ENCODE data around the gene RPL39L.
"Not testable (repeated sequence)": the region's sequence is repeated elsewhere in the genome, so short reads cannot be mapped to it uniquely, and the experiment has no call there.

Gene RPL39L

GRCh38 chr3:187136337-187136736 is 3.0 kb downstream of the RPL39L start:
- no peak for DNase-seq

GRCh38 chr3:187135172-187135690 is 4.1 kb downstream of the RPL39L start:
- not testable (repeated sequence) for DNase-seq

- not testable (repeated sequence) for DNase-seq
Measured at GRCh38 chr3:187133181-187133580, 6.1 kb downstream of the RPL39L start.

GRCh38 chr3:187132666-187133065 is 6.6 kb downstream of the RPL39L start:
- no peak for DNase-seq

DNA sequence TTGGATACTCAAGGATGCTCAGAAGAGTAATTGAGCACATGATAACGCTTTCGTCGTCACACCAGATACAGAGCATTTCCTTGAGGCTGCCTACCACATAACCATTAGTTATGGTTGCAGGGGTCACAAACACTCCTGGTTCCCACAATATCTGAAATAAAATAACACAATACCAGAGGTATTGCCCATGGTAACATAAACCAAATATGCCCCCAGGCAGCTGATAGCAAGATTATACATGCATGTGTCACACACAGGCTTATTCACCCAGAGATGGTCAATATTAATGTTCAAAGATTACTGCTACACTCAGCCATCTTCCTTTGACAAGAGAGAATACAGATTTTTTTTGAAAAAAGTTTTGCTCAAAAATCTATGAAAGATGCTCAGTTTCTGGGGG is 7.3 kb downstream of the RPL39L start:
- DNase-seq = peak; percentile 47

DNA sequence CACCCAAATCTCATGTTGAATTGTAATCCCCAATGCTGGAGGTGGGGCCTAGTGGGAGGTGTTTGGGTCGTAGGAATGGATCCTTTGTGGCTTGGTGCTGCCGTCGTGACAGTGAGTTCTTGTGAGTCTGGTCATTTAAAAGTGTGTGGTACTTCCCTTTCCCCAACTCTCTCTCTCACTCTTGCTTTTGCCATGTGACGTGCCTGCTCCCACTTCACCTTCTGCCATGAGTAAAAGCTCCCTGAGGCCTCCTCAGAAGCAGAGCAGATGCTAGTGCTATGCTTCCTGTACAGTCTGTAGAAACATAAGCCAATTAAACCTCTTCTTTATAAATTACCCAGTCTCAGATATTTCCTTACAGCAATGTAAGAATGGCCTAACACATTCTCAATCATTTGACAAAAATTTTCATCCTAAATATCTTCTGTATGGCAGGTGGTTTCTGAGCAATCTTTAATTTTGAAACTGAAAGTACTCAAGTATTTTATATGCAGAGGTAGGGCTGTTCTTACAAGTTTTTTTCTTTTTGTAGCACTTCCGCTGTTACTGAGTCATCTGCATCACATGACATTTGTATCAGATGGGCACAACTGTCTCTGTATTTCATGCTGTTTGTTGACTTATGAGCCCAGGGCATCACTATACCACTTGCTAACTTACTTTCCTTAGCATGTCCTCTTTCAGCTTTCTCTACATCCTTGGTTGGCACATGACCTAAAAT is 8.8 kb downstream of the RPL39L start:
- peak; percentile 75 for DNase-seq

GRCh38 chr3:187125319-187126031 is 13.8 kb downstream of the RPL39L start:
- DNase-seq = no peak

GRCh38 chr3:187122261-187122660 is 17.0 kb downstream of the RPL39L start:
- no peak for DNase-seq

DNA sequence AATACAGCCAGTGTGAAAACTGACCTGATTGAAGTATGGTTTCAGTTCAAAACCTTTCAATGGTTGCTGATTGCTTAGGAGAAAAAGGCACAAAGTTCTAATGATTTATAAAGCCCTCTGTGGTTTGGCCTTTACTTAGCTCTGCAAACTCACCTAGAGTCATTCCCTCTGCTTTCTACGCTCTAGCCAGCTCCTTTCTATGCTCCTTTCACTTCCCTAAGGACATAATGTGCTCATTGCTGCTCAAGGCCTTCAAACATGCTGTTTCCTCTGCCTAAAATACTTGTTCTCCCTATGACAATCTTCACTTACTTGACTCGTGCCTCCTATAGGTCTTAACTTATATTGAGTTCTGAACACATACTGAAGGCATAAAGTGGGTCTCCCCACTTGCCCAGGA is 19.0 kb downstream of the RPL39L start:
- DNase-seq = no peak

DNA sequence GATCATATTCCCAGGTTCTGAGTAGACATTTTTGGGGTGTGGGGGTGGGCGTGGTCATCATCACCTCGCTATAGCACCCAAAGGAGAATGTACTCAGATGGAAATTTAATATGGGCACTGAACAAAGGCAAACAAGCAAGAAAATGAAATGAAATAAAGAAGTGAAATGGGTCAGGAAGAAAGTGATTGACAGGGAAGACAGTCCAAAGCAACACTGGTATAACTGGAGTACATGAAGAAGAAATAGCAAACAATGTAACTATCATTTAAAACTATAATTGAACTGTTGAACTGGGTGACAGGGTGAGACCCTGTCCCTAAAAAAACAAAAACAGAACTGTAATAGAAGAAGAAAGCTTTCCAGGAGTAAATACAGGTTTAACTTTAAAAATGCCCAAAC is 24.8 kb downstream of the RPL39L start:
- DNase-seq = no peak

- DNase-seq = peak; percentile 23
Measured at GRCh38 chr3:187112934-187113793, 26.1 kb downstream of the RPL39L start.

DNA sequence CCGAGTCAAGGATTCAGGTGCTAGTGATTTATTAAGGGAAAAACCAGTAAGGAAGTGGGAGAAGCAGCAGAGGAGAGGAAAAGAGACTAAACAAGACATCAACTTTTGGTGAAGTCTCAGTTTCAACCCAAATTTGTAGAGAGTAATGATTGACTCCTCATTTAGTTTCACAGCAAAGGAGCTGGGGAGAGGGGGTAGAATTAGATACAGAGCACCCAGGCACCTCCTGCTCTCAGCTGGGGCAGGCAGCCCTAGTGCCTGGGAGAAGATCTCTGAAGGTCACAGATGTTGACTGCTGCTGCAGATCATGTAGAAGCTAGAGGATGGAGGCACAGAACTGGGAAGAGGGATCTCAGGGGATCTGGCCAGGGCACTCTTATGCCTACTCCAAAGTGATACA is 29.1 kb downstream of the RPL39L start:
- DNase-seq = no peak

DNA sequence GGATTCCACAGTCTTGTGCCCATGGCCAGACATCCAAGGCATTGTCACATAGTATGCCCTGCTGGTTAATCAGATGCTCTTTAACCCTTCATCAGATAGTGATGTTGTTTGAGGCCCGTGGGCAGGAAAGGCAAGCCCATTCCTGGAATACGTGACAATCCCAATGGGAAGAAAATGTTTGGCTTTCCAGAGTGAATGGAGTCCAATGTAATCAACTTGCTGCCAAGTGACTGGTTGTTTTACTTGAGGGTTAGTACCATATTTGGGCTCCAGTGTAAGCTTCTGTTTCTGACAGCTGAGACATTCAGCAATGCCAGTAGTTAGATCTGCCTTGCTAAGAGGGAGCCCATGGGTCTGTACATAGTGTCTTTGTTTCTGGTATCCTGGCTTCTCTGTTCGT is 31.3 kb downstream of the RPL39L start:
- no peak for DNase-seq

DNA sequence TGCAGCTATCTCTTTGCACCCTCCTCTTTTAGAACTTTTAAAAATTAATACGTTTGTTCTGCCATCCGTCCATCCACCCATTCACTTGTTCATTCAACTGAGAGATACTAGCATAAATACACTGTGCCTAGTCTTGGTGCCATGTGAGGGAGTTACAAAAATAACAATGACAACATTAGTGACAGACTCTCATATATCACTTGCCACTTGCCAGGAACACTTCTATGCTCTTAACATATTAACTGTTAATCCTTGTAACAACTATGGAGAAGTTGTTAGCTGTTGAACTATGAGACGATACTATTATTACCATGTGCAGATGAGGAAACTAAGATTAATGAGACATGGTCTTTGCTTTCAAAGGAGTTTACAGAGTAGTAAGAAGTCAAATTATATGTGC is 33.6 kb downstream of the RPL39L start:
- DNase-seq = no peak

- no peak for DNase-seq
Measured at GRCh38 chr3:187104933-187105332, 34.4 kb downstream of the RPL39L start.

- DNase-seq = no peak
Measured at GRCh38 chr3:187104342-187104741, 35.0 kb downstream of the RPL39L start.

- no peak for DNase-seq
Measured at GRCh38 chr3:187103251-187103650, 36.0 kb downstream of the RPL39L start.

DNA sequence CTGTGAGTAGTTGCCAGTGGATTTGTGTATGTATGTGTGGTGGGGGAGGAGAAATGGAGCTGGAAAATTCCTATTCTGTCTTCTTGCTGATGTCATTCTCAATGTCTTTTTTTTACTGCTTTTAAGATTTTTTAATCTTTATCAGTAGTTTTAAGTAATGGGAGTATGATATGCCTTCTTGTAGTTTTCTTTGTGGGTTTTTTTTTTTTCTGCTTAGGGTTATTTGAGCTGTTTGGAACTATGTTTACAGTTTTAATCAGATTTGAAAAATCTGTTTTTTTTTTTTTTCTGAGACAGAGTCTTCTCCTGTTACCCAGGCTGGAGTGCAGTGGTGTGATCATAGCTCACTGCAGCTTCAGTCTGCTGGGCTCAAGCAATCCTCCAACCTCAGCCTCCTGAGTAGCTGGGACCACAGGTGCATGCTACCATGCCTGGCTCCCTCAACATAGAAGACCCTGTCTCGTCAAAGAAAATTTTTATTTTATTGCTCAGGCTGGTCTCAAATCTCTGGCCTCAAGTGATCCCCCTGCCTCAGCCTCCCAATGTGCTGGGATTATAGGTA is 37.1 kb downstream of the RPL39L start:
- no peak for DNase-seq

- peak; percentile 72 for DNase-seq
Measured at GRCh38 chr3:187101184-187102072, 37.9 kb downstream of the RPL39L start.

- no peak for DNase-seq
Measured at GRCh38 chr3:187098923-187099512, 40.3 kb downstream of the RPL39L start.

DNA sequence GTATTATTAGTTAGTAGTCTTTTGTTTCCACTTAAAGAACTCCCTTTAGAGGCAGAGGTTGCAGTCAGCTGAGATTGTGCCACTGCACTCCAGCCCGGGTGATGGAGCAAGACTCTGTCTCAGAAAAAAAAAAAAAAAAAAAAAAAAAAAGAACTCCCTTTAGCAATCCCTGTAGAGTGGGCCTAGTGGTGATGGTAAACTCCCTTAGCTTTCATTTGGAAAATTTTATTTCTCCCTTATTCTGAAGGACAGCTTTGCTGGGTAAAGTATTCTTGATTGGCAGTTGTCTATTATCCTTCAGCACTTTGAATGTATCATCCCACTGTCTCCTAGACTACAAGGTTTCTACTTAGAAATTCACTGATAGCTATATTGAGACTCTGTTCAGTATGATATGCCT is 46.0 kb downstream of the RPL39L start:
- DNase-seq = no peak

DNA sequence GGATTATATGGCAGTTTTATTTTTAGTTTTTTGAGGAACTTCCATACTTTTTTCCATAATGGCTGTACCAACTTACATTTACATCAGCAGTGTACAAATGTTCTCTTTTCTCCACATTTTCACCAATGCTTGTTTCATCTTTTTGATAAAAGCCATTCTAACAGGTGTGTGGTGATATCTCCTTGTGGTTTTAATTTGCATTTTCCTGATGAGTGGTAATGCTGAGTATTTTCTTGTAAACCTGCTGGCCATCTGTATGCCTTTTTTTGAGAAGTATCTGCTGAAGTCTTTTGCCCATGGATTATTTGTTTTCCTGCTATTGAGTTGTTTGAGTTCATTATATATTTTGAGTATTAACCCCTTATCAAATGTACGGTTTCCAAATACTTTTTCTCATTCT is 50.6 kb downstream of the RPL39L start:
- no peak for DNase-seq
